Glomerular visceral epithelial cell (primary cell): ENCODE results near the gene FAM163A.
A peak's percentile ranks its signal among the peaks of the same experiment; 100 is the strongest.

Experiments used
- DNase-seq: peaks from one replicate; pipeline ENCODE4 v3.0.0-alpha.2; 2016; ENCODE audit errors: extremely low spot score

FAM163A gene

GRCh38 chr1:179750630-179751029 lies 7.5 kb downstream of the FAM163A start:
- no peak for DNase-seq

- DNase-seq, result no peak
These were observed 10.0 kb downstream of the FAM163A start for GRCh38 chr1:179753061-179753460.

DNA sequence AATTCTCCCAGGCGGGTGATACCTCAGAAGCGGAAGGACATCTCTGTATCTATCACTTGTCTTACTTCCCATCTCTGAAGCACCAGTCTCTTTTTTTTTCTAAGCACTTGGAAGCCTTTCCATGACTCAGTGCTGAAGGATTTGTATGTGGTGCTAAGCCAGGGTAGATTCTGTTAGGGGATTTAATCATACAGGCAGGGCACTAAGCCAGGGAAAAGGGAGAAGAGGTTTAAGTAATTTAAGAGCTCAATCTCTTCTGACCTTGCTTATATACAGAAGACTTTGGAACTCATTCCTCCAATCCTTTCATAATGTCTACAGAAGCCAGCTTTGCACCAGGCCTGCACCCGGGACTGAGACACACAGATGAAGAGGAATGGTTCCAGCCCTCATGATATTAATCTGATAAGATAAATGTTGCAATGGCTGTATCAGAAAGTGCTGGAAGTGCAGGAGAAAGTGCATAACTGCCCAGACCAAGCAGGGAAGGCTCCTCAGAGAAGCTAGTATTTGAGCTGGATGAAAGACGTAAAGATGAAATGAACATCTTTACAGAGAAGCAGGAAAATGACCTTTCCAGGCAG lies 11.0 kb downstream of the FAM163A start:
- DNase-seq, result peak; percentile 26

DNA sequence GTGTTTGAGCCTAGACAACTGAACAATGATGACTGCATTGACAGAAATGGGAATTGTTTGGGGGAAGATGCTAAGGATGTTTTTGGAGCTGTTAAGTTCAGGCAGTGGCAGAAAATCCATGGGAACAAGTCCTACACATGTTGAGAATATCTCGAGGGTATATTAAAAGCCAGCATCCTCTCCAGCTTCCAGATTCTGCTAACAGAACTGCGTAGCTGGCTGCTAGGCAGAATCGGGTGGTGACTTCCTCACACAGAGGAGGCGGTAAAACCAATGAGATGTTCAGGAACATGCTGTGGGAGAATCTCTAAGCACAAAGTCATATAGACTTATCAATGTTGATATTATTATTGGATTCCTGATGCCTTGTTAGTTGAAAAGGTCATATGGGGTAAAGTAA lies 14.8 kb downstream of the FAM163A start:
- no peak for DNase-seq

DNA sequence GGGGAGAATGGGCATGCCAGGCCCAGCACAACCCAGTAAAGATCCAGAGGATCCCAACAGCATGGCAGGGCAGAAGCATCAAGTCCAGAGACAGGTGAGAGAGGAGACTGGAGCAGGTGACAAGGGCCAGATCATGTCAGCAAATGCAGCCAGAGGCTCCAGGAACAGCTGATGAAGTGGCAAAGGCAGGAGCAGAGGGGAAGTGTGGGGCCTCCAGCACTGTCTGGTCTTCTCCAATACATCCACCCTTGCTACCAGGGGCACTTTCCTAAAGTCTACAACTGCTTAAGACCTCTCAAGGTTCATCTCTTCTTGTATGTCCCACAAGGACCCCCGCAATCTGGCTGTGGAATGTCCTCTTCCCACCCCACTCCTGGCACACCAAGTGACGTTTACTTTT lies 17.4 kb downstream of the FAM163A start:
- DNase-seq, result no peak

GRCh38 chr1:179761296-179761695 lies 18.2 kb downstream of the FAM163A start:
- DNase-seq, result no peak

- no peak for DNase-seq
These were observed 19.0 kb downstream of the FAM163A start for GRCh38 chr1:179761846-179762640.

- DNase-seq, result no peak
These were observed 24.1 kb downstream of the FAM163A start for GRCh38 chr1:179767177-179767581.

- DNase-seq, result no peak
These were observed 24.9 kb downstream of the FAM163A start for GRCh38 chr1:179767996-179768395.

DNA sequence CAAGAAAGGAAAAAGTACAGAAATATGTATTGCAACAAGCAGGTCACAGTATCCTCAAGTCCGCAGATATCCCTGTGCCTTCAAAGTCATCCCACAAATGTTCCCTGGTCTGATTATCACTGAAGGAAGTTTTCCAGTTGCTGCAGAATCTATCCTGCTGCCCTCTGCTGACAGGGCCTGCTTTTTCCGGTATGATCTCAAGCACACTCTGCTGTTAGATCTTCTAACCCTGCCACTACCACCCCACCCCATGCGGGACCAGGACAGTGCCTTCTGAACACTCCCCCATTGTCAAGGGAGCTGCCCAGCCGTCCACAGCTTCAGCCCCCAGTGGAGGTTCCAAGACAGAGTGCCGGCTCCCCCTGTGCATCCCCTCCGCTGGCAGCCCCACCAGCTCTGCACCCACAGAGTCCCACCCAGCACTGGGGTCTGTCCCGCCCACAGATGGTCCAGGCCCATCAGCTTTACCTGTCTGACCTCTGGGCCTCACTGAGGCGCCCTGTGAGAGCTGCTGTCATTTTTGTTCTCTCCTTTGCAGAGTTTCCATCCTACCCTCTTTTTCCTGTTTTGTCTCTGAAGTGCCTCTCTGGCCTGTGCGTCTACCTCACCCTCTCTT lies 27.9 kb downstream of the FAM163A start:
- DNase-seq, result no peak

- no peak for DNase-seq
These were observed 30.2 kb downstream of the FAM163A start for GRCh38 chr1:179773264-179773663.

GRCh38 chr1:179774000-179774399 lies 30.9 kb downstream of the FAM163A start:
- DNase-seq, result no peak

DNA sequence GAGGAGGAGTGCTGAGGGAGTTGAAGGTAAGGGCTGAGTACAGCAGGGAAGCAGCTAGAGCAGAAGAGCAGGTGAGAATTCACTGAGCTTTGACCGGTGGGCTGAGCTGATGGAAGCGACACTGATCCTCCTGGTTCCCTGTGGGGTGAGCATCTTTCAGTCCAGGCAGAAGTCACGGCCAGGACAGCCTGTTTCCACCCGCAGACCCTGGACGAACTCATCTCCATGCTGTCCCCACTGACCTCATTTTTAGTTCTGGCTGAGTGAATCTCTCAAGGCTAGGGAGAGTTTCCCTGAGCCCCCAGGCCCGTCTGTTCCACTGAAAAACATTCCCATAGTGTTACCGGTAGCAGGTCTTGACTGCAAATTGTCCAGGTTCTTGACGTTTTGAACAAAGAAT lies 31.5 kb downstream of the FAM163A start:
- no peak for DNase-seq

- no peak for DNase-seq
These were observed 31.9 kb downstream of the FAM163A start for GRCh38 chr1:179775009-179775408.

DNA sequence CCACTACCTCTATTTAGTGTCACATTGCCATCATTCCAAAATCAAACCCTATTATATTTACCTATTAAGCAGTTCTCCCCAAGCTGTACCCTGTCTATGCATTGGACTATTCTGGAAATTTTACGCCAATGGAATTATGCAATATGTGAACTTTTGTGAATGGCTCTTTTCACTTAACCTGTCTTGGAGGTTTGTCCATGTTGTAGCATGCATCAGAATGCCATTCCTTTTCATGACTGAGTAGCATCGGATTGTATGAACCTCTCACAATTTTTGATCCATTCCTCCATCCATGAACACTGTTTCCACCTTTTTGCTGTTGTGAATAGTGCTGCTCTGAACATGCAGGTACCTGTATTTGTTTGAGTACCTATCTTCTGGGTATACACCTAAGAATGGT lies 33.7 kb downstream of the FAM163A start:
- DNase-seq, result no peak

DNA sequence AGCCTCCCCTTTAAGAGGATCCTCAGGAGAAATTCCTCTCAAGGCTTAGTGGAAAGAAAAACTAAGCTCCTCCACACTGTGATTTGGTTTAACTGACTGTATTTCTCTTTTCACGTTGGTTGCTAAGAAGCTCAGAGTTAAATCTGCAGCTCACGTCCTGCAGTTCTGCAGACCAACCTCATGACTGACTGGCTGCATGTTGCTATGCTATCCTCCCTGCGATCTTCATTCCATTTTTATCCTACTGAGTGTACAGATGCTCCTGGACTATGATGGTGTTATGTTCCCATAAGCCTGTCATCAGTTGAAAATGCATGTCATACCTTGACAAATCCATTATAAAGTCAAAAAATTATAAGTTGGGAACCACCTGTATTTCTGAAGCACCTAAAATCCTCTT lies 34.6 kb downstream of the FAM163A start:
- DNase-seq, result no peak

- DNase-seq, result no peak
These were observed 36.7 kb downstream of the FAM163A start for GRCh38 chr1:179779645-179780272.

DNA sequence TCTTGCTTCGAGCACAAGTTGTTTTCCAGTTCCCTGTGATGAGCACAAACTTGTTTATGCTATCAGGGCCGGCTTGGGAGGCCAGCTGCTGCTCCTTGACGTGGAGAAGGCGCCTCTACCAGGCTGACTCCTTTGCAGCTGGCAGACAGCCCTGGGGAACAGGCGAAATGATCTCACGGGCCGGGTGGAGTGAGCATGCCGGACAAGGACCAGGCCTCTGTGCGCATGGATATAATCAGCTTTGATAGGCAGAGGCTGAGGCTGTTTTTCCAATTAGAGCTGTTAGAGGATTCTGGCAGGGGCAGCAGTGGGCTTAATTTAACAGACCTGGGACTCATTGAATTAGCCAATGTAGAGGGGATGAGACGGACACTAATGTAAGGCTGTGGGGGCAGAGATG lies 38.9 kb downstream of the FAM163A start:
- no peak for DNase-seq

- no peak for DNase-seq
These were observed 41.9 kb downstream of the FAM163A start for GRCh38 chr1:179785031-179785431.

GRCh38 chr1:179785728-179786127 lies 42.6 kb downstream of the FAM163A start:
- no peak for DNase-seq

- DNase-seq, result no peak
These were observed 44.0 kb downstream of the FAM163A start for GRCh38 chr1:179786815-179787685.

DNA sequence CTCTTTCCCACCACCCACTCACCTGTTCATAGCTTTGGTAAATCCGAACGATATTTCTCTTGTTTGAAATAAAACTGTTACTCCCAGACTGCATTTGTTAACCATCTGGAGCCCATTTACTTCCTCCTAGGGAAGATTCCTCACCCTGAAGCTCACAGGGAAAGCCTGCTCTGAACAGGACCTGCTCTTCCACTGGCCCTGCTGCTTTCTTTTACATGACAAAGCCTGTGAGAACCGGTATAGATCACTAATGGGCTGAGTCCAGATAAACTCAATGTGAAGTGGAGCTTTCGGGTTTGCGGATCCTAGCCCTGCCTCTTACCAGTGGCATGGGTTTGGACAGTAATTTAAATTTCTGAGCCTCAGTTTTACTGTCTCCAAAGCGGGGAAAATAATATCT lies 45.2 kb downstream of the FAM163A start:
- no peak for DNase-seq
